ES-I3 (cell line): ENCODE results near the gene PERM1.
A peak's percentile ranks its signal among the peaks of the same experiment; 100 is the strongest.

ENCODE experiments used
- H3K36me3 ChIP-seq: 2 replicates; pipeline ENCODE4 v1.6.1; 2013; ENCODE audit warnings: mild to moderate bottlenecking, low read length, control low read depth, moderate library complexity; ENCODE audit not compliant: insufficient read depth
- H3K4me1 ChIP-seq: 2 replicates; pipeline ENCODE4 v1.6.1; 2013; ENCODE audit warnings: mild to moderate bottlenecking, control low read depth, low read length; ENCODE audit not compliant: insufficient read depth
- H3K9ac ChIP-seq: 2 replicates; pipeline ENCODE4 v1.6.1; 2013; ENCODE audit warnings: low read depth, mild to moderate bottlenecking, low read length, moderate library complexity
- H3K9me3 ChIP-seq: 2 replicates; pipeline ENCODE4 v1.6.1; 2013; ENCODE audit warnings: mild to moderate bottlenecking, low read length, moderate library complexity; ENCODE audit not compliant: control insufficient read depth, insufficient read depth

Gene PERM1

DNA sequence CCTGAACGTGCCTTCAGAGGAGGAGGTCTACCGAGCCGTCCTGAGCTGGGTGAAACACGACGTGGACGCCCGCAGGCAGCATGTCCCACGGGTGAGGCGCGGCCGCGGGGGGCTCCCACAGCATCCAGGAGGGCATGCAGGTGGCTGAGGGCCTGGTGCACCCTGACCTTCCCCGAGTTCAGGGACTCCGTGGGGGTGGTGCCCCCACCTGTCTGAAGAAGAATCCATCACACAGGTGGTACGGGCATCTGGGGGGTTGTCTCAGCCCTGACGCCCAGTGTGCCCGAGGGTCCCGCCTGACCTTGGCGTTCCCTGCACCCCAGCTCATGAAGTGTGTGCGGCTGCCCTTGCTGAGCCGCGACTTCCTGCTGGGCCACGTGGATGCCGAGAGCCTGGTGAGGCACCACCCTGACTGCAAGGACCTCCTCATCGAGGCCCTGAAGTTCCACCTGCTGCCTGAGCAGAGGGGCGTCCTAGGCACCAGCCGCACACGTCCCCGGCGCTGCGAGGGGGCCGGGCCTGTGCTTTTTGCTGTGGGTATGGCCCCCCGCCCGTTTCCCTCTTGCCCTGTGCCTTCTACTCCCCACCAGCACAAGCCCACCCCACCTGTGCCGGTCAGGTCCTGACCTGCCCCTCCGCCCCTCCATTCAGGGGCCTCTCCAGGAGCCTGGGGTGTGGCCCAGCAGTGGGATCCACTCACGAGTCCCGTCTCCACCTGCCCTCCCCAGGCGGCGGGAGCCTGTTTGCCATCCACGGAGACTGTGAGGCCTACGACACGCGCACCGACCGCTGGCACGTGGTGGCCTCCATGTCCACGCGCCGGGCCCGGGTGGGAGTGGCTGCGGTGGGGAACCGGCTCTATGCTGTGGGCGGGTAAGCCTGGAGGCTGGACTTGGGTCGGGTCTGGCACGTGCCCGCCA lies 19.3 kb downstream of the PERM1 start:
- no peaks in the 10 kb centered on the region for H3K36me3 ChIP-seq
- H3K4me1 ChIP-seq = no peaks in the 10 kb centered on the region; the same call in 1 of the 2 replicates
- H3K9ac ChIP-seq = no peak overlapping the region
- H3K9me3 ChIP-seq = no peaks in the 10 kb centered on the region

DNA sequence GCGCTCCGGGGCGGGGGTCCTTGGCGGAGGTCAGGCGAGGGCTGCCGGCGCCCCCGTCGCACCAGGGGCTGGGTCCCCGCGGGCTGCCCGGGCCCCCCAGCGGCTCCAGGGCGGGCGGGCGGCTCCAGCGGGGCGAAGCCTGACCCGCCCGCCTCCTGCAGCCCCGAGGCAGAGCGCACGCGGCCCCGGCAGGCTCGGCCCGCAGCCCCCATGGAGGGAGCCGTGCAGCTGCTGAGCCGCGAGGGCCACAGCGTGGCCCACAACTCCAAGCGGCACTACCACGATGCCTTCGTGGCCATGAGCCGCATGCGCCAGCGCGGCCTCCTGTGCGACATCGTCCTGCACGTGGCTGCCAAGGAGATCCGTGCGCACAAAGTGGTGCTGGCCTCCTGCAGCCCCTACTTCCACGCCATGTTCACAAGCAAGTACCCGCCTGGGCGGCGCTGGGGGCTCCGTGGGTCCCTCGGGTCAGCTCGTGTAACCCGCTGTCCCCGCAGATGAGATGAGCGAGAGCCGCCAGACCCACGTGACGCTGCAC lies 20.7 kb downstream of the PERM1 start:
- Histone ChIP-seq H3K36me3 (no peaks in the 10 kb centered on the region; the same call in 1 of the 2 replicates), H3K4me1 (no peaks in the 10 kb centered on the region; the same call in 1 of the 2 replicates), H3K9ac (peak overlapping the region; percentile 62; the same call in 1 of the 2 replicates), H3K9me3 (no peaks in the 10 kb centered on the region)

- H3K36me3 ChIP-seq = peaks cover 2% of the 10 kb centered on the region; the same call in 1 of the 2 replicates
- H3K9ac ChIP-seq = peak within 1 kb of the TSS; percentile 62; the same call in 1 of the 2 replicates
- no peaks in the 10 kb centered on the region for H3K9me3 ChIP-seq
- no peaks in the 10 kb centered on the region for H3K4me1 ChIP-seq
Observed at GRCh38 chr1:960363-961131, 21.3 kb downstream of the PERM1 start, which contains the start of gene KLHL17. TSS of gene KLHL17 (plus strand) at chr1:960584. CDS start at chr1:960694, 110 bp downstream.

DNA sequence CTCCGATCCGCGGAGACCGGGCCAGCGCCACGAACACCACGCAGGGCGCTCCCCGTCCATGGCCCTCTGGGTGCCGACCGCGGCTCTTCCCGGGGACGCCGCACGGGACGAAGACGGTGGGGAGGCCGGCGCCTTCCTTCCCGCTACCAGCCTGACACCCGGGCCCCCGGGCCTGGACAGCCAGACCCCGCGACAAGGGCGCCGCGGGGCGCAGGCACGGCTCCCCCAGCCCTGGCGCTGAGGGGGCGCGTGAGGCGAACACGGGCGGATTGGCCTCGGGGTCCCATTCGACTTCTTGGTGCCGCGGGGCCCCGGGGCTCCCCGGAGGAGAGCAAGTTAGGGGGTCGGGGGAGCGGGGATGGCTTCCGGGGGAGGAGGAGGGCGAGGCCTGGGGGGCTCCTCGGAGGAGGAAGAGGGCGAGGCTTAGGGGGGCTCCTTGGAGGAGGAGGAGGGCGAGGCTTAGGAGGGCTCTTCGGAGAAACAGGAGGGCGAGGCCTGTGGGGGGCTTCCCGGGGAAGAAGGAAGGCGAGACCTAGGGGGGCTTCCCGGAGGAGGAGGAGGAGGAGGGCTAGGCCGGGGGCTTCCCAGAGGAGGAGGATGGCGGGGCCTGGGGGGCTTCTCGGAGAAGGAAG lies 22.0 kb downstream of the PERM1 start:
- peaks cover 4% of the 10 kb centered on the region; the same call in 1 of the 2 replicates for H3K36me3 ChIP-seq
- no peaks in the 10 kb centered on the region for H3K9me3 ChIP-seq
- no peaks in the 10 kb centered on the region for H3K4me1 ChIP-seq
- peak overlapping the region; percentile 62; the same call in 1 of the 2 replicates for H3K9ac ChIP-seq

DNA sequence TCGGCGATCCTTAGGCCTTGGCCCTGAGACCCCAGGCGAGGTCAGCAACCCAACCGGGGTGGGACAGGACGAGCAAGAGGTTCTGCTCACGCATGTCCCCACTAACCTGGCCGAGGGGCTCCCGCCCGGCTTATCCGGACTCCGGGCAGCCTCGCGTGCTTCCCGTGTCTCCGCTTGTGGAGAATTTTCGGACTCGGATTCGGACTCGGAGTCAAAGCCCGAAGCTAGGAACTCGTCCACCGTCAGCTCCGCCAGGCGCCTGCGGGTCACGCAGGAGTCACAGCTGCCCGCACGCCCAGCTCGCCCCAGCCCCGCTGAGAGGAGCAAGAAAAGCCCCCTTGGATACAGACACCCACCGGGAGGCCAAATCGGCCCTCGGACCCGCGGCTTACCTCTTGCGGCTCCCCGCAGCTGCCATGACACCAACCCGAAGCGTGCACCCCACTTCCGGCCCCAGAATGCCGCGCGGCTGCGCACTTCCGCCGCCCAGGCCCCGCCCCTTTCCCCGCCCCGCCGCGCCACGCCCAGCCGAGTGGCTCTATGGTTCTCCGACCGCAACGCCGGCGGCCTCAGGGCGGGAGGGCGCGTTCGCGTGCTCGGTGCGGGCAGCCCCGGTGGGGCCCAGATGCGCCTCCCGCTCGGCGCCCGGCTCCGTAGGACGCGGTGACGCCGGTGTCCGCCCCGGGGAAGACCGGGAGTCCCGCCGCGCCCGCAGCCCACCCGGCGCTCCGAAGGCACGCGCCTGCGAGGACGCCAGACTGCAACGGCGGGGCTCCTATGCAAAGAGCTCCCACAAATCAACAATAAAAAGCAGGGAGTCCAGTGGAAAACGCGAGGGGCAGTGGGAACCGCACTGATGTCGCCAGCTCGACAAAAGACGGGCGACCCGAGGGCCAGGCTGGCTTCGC lies 22.8 kb downstream of the PERM1 start, which contains the start of gene NOC2L:
NOC2L (minus strand) TSS at position 434 of the 908 bp plus-strand sequence; CDS start at position 418, 16 bp downstream.
- no peaks in the 10 kb centered on the region for H3K4me1 ChIP-seq
- no peaks in the 10 kb centered on the region for H3K9me3 ChIP-seq
- peak within 1 kb of the TSS; percentile 85 for H3K9ac ChIP-seq
- peaks cover 4% of the 10 kb centered on the region for H3K36me3 ChIP-seq

- Histone ChIP-seq H3K9me3 (no peaks in the 10 kb centered on the region), H3K36me3 (peaks cover 9% of the 10 kb centered on the region), H3K9ac (no peak overlapping the region), H3K4me1 (no peaks in the 10 kb centered on the region)
Observed at GRCh38 chr1:956636-957035, 25.3 kb downstream of the PERM1 start.

GRCh38 chr1:955474-955873 lies 26.4 kb downstream of the PERM1 start:
- H3K36me3 ChIP-seq = peaks cover 9% of the 10 kb centered on the region

DNA sequence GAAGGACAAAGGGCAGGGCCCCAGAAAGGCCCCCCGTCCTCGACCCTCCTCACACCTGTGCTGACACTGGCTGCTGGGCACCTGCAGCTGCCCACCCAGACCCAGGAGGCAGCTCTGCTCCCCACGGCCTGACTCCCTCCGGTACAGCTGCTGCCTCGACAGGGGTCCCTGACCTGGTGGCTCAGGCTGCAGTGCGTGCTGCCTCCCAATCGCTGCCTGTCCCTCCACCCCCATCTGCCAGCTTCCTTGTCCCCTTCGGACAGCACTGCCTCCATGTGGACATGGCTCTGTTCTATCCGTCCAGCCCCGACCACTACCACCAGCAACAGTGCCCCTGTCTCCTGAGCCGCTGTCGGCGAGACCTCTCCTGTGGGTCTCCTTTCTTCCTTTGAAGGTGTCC lies 27.0 kb downstream of the PERM1 start:
- H3K9me3 ChIP-seq = no peaks in the 10 kb centered on the region
- H3K4me1 ChIP-seq = no peaks in the 10 kb centered on the region
- no peak overlapping the region for H3K9ac ChIP-seq
- H3K36me3 ChIP-seq = peaks cover 13% of the 10 kb centered on the region

More at GRCh38 chr1:955474-955873, 26.4 kb downstream of the PERM1 start:
- no peak overlapping the region for H3K9ac ChIP-seq
- H3K9me3 ChIP-seq = no peaks in the 10 kb centered on the region
- no peaks in the 10 kb centered on the region for H3K4me1 ChIP-seq

GRCh38 chr1:953524-954320 lies 28.2 kb downstream of the PERM1 start:
- no peaks in the 10 kb centered on the region for H3K9me3 ChIP-seq
- peaks cover 15% of the 10 kb centered on the region for H3K36me3 ChIP-seq
- H3K4me1 ChIP-seq = no peaks in the 10 kb centered on the region
- H3K9ac ChIP-seq = no peak overlapping the region

GRCh38 chr1:952603-953002 lies 29.3 kb downstream of the PERM1 start:
- Histone ChIP-seq H3K36me3 (peaks cover 15% of the 10 kb centered on the region), H3K9me3 (no peaks in the 10 kb centered on the region), H3K4me1 (no peaks in the 10 kb centered on the region), H3K9ac (no peak overlapping the region)

DNA sequence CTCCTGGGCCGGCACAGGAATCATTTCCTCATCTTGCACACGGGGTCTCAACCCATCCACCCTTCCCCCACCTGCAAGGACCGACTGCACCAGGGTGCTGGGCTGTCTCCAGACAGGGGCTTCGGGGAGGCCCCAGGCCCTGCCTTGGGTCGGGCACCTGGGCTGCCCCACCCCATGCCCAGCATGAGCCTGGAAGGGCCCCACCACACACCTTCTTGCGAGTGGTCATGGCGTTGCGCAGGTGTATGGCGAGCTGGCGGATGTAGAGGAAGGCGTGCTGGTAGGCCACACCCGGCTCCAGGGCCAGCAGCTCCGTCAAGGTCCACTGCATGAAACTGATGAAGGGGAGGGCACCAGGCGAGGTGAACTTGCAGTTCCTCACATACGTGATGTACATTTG lies 29.7 kb downstream of the PERM1 start:
- Histone ChIP-seq H3K4me1 (no peaks in the 10 kb centered on the region), H3K9ac (no peak overlapping the region), H3K36me3 (peaks cover 15% of the 10 kb centered on the region), H3K9me3 (no peaks in the 10 kb centered on the region)

DNA sequence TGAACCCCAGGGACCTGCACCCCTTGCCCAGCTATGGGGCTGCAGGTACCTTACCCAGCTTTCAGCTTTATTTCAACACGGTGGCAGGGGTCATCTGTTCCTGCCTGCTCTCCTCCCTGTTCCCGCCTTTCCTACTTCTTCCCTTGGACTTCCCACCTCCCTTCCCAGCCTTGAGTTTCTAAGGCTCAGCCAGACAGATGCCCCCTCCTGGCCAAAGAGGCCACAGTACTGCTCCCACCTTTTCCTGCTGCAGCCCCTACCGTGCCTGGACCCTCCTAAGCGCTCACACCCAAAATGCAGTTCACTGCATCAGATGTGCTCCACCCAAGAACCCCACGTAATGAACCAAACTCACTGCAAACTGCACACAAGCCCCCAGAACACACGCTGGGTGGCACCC lies 30.5 kb downstream of the PERM1 start:
- H3K9me3 ChIP-seq = no peaks in the 10 kb centered on the region
- H3K4me1 ChIP-seq = no peaks in the 10 kb centered on the region
- H3K9ac ChIP-seq = no peak overlapping the region
- peaks cover 15% of the 10 kb centered on the region for H3K36me3 ChIP-seq
